SK-N-SH (cell line): ENCODE measurements around the gene MED8. TPM values are rescaled to one million over a fixed set of nuclear protein-coding genes. Genes with fewer than 3 reads are reported as not detected.

Experiments
- CTCF ChIA-PET: fragments of 300-600, 350-600 bp; formaldehyde crosslinking; extraction: SDS; loops from one replicate; lab custom pipeline; 2021; lab: Yijun Ruan, JAX
- POLR2A ChIA-PET: fragments of 350-600 bp; sonication (Branson Sonifier 250); formaldehyde crosslinking; extraction: SDS; loops from one replicate; lab custom pipeline; 2020; ENCODE audit warnings: antibody characterized with exemption, inconsistent platforms; lab: Yijun Ruan, JAX
- DNase-seq: peaks from one replicate; pipeline ENCODE4 v3.0.0; 2012
- H2AFZ ChIP-seq: fragments of 200-600 bp; sonication (generic); 2 replicates; pipeline ENCODE4 v1.8.1; 2016; ENCODE audit warnings: antibody characterized with exemption, mild to moderate bottlenecking, low read depth
- H3F3A ChIP-seq: fragments of 200-600 bp; sonication (generic); replicated peaks from 2 replicates; pipeline ENCODE3; 2016; ENCODE audit warnings: antibody characterized with exemption, mild to moderate bottlenecking; ENCODE audit not compliant: insufficient read depth
- H3K27ac ChIP-seq, 2 experiments: fragments of 200-500 bp in 1 of 2; fragments of 200-600 bp in 1 of 2; sonication (Bioruptor generic) in 1 of 2; sonication (generic), shearing (Covaris generic) in 1 of 2; 2 replicates each; pipeline versions ENCODE4 v1.5.1 to v1.6.1; 2014 to 2016; ENCODE audit warnings: low read depth in 2 of 2, inconsistent platforms in 1 of 2, low read length in 1 of 2, mild to moderate bottlenecking in 1 of 2, mixed read lengths in 1 of 2
- H3K27me3 ChIP-seq: fragments of 200-600 bp; sonication (generic), shearing (Covaris generic); 2 replicates; pipeline ENCODE4 v1.6.1; 2016; ENCODE audit warnings: mixed run types; ENCODE audit not compliant: insufficient read depth
- H3K36me3 ChIP-seq, 2 experiments: fragments of 200-500 bp in 1 of 2; fragments of 200-600 bp in 1 of 2; sonication (Bioruptor generic) in 1 of 2; sonication (generic) in 1 of 2; replicated peaks in 1 of 2; 2 replicates each; pipeline versions ENCODE3 to v1.5.1; 2014 to 2016; ENCODE audit warnings: low read length in 1 of 2, mild to moderate bottlenecking in 1 of 2; ENCODE audit not compliant: insufficient read depth in 2 of 2, control insufficient read depth in 1 of 2
- H3K4me1 ChIP-seq, 2 experiments: fragments of 200-500 bp in 1 of 2; fragments of 200-600 bp in 1 of 2; sonication (Bioruptor generic) in 1 of 2; sonication (generic), shearing (Covaris generic) in 1 of 2; 2 replicates each; pipeline versions ENCODE4 v1.5.1 to v1.6.1; 2014 to 2016; ENCODE audit warnings: low read depth in 1 of 2, low read length in 1 of 2, mixed run types in 1 of 2; ENCODE audit not compliant: insufficient read depth in 2 of 2, control insufficient read depth in 1 of 2
- H3K4me2 ChIP-seq: fragments of 200-600 bp; sonication (generic), shearing (Covaris generic); 2 replicates; pipeline ENCODE4 v1.6.1; 2017; ENCODE audit warnings: mixed run types
- H3K4me3 ChIP-seq, 2 experiments: fragments of 200-500 bp in 1 of 2; fragments of 200-600 bp in 1 of 2; sonication (Bioruptor generic) in 1 of 2; sonication (generic), shearing (Covaris generic) in 1 of 2; 2 replicates each; pipeline versions ENCODE4 v1.5.1 to v1.8.1; 2014 to 2016; ENCODE audit warnings: low read depth in 2 of 2, inconsistent platforms in 1 of 2, low read length in 1 of 2, mild to moderate bottlenecking in 1 of 2, mixed read lengths in 1 of 2, moderate library complexity in 1 of 2
- H3K79me2 ChIP-seq: fragments of 200-600 bp; sonication (generic); 2 replicates; pipeline ENCODE4 v1.8.1; 2017; ENCODE audit warnings: mild to moderate bottlenecking; ENCODE audit not compliant: insufficient read depth
- H3K9ac ChIP-seq: fragments of 200-600 bp; sonication (generic); 2 replicates; pipeline ENCODE4 v1.6.1; 2017; ENCODE audit warnings: mixed run types
- H3K9me2 ChIP-seq: fragments of 200-600 bp; sonication (generic); 2 replicates; pipeline ENCODE4 v1.6.1; 2017; ENCODE audit warnings: mixed run types
- H3K9me3 ChIP-seq: fragments of 200-600 bp; sonication (generic); 2 replicates; pipeline ENCODE4 v1.6.1; 2017; ENCODE audit warnings: mixed run types, mild to moderate bottlenecking, moderate library complexity
- H4K20me1 ChIP-seq: fragments of 200-600 bp; sonication (generic); 2 replicates; pipeline ENCODE4 v1.6.1; 2017; ENCODE audit warnings: mild to moderate bottlenecking, mixed run types; ENCODE audit not compliant: insufficient read depth
- GATA2 ChIP-seq: sonication (generic); formaldehyde crosslinking; IDR thresholded peaks from 2 replicates; pipeline ENCODE4 v1.5.0; 2020; ENCODE audit warnings: mild to moderate bottlenecking, missing genetic modification reagents
- NFIC ChIP-seq: IDR thresholded peaks from 2 replicates; pipeline ENCODE4 v1.4.0; 2012; ENCODE audit warnings: borderline replicate concordance
- NRF1 ChIP-seq: IDR thresholded peaks from 2 replicates; pipeline ENCODE4 v1.6.1; 2012; ENCODE audit warnings: low read depth, mild to moderate bottlenecking, low read length
- RAD21 ChIP-seq: IDR thresholded peaks from 2 replicates; pipeline ENCODE4 v1.6.1; 2012; ENCODE audit warnings: mild to moderate bottlenecking, low read length
- RCOR1 ChIP-seq: fragments of 150-350 bp; IDR thresholded peaks from 2 replicates; pipeline ENCODE4 v1.6.1; 2017; ENCODE audit warnings: antibody characterized with exemption, low read length
- TAF1 ChIP-seq: IDR thresholded peaks from 2 replicates; pipeline ENCODE4 v1.6.1; 2012; ENCODE audit warnings: low read depth, mild to moderate bottlenecking, low read length, moderate library complexity, borderline replicate concordance
- TCF12 ChIP-seq: IDR thresholded peaks from 2 replicates; pipeline ENCODE4 v1.4.0; 2012
- WGBS: methylation state at CpG from one replicate; pipeline ENCODE4 v1.1.6; 2017; ENCODE audit warnings: low lambda C conversion rate; 5-methylcytosine and 5-hydroxymethylcytosine counted together
- polyA plus RNA-seq, 3 experiments: library from polyadenylated mRNA; depleted of rRNA; stranded (reverse); fragments of >200 nt; gene quantifications; 2 replicates each; pipeline ENCODE4 v1.2.3, GENCODE V29; 2012
- TF ChIP-seq, protein P1 (sequence below): fragments of 150-350 bp; IDR thresholded peaks from 2 replicates; pipeline ENCODE4 v1.6.1; 2016; ENCODE audit warnings: mild to moderate bottlenecking, low read depth, low read length
- TF ChIP-seq, protein P2 (sequence below): IDR thresholded peaks from 2 replicates; pipeline ENCODE4 v1.4.0; 2012; ENCODE audit warnings: low read depth, borderline replicate concordance

MED8 gene
- polyA plus RNA-seq, 1 of the 3 experiments (the other 2 are of a cell fraction) = 33.7 TPM

DNA sequence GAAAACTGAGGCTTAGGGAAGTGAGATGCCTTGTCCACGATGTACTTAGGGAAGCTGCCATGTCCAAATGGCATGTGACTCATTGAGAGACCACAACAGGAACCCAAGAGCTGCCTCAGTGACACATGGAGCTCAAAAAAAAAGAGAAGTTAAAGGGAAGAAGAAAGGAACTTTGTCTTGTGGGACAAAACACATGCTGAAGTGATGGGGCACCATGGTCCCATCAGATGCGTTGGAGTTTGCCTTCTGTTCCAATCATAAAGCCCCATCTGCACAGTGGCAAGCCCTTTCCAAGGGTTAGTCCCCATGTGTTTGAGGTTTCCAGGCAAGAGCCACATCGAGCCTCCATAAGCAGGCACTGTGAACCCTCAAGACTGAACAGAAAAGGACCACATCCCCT is 8.0 kb downstream of the MED8 start:
- Histone ChIP-seq H3K9ac (no peak overlapping the region), H3F3A (no peaks in the 10 kb centered on the region), H3K36me3 (peaks cover 41 to 47% of the 10 kb centered on the region in 2 experiments), H2AFZ (no peak overlapping the region), H3K9me2 (no peaks in the 10 kb centered on the region), H4K20me1 (no peaks in the 10 kb centered on the region), H3K4me1 (no peaks in the 10 kb centered on the region), H3K4me3 (no peak overlapping the region), H3K4me2 (no peak overlapping the region), H3K27ac (no peak overlapping the region), H3K9me3 (no peaks in the 10 kb centered on the region), H3K27me3 (no peaks in the 10 kb centered on the region), H3K79me2 (peaks cover 4% of the 10 kb centered on the region; the same call in 1 of the 2 replicates)
- DNase-seq = no peak
- ChIA-PET POLR2A (interaction anchor here (0.9 kb wide), 1 partner anchor 19 kb away, joined by 3 read pairs; no protein-coding TSS in a partner anchor), CTCF (interaction anchor here (1.0 kb wide), 2 partner anchors 23 to 33 kb away, joined by 3 to 4 read pairs; no protein-coding TSS in a partner anchor)
- 92% methylated on average over 3 of the region's 3 CpGs for WGBS
- TF ChIP-seq TAF1 = no peak
- TF ChIP-seq, protein P1, sequence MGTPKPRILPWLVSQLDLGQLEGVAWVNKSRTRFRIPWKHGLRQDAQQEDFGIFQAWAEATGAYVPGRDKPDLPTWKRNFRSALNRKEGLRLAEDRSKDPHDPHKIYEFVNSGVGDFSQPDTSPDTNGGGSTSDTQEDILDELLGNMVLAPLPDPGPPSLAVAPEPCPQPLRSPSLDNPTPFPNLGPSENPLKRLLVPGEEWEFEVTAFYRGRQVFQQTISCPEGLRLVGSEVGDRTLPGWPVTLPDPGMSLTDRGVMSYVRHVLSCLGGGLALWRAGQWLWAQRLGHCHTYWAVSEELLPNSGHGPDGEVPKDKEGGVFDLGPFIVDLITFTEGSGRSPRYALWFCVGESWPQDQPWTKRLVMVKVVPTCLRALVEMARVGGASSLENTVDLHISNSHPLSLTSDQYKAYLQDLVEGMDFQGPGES = no peak
- TF ChIP-seq NRF1 = no peak
- TF ChIP-seq RAD21 = no peak
- no peak for TF ChIP-seq TCF12
- TF ChIP-seq, protein P2, sequence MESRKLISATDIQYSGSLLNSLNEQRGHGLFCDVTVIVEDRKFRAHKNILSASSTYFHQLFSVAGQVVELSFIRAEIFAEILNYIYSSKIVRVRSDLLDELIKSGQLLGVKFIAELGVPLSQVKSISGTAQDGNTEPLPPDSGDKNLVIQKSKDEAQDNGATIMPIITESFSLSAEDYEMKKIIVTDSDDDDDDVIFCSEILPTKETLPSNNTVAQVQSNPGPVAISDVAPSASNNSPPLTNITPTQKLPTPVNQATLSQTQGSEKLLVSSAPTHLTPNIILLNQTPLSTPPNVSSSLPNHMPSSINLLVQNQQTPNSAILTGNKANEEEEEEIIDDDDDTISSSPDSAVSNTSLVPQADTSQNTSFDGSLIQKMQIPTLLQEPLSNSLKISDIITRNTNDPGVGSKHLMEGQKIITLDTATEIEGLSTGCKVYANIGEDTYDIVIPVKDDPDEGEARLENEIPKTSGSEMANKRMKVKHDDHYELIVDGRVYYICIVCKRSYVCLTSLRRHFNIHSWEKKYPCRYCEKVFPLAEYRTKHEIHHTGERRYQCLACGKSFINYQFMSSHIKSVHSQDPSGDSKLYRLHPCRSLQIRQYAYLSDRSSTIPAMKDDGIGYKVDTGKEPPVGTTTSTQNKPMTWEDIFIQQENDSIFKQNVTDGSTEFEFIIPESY = no peak
- TF ChIP-seq RCOR1 = no peak
- TF ChIP-seq GATA2 (CRISPR knock-in tag) = no peak

DNA sequence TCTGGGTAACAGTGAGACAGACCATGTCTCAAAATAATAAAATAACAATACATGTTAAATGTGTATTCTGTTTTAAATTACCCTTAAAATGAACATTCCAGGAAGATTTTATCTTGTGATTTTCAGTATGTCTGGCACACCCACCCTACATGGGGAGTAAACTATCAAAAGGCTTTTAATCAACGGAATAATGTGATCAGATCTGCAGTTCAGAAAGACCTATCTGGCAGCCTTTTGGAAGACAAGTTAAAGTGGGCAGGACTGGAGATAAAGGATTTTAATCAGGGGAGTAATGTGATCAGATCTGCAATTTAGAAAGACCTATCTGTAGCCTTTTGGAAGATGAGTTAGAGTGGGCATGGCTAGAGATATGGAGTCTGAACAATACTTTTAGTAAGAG is 10.1 kb downstream of the MED8 start:
- WGBS = 95% methylated on average over 1 of the region's 1 CpG
- POLR2A ChIA-PET = no interaction called here

More for the DNA sequence above, 10.1 kb downstream of the MED8 start:
- Histone ChIP-seq H3K4me3 (no peak overlapping the region), H3K4me2 (no peak overlapping the region), H3K27ac (no peak overlapping the region), H2AFZ (no peak overlapping the region), H3K27me3 (no peaks in the 10 kb centered on the region), H3K79me2 (peaks cover 3% of the 10 kb centered on the region; the same call in 1 of the 2 replicates), H3K9me3 (no peaks in the 10 kb centered on the region), H3K9me2 (no peaks in the 10 kb centered on the region), H4K20me1 (no peaks in the 10 kb centered on the region), H3K9ac (no peak overlapping the region), H3K4me1 (no peaks in the 10 kb centered on the region), H3F3A (no peaks in the 10 kb centered on the region), H3K36me3 (peaks cover 20 to 26% of the 10 kb centered on the region in 2 experiments)
- TF ChIP-seq NFIC (no peak), RCOR1 (0 out of 2 replicates have a peak, but pooled peaks have one; percentile 41)
- DNase-seq = no peak
- CTCF ChIA-PET = interaction anchor here (0.9 to 2.1 kb wide), 2 partner anchors 10 to 153 kb away, joined by 3 to 9 read pairs; no protein-coding TSS in a partner anchor
